HFFc6 (cell line): ENCODE measurements around the gene ZBTB17. TPM values are rescaled to one million over a fixed set of nuclear protein-coding genes. Genes with fewer than 3 reads are reported as not detected.
"Not testable (repeated sequence)": the region's sequence is repeated elsewhere in the genome, so short reads cannot be mapped to it uniquely, and the experiment has no call there.

ENCODE experiments used
- DNase-seq: peaks from one replicate; pipeline ENCODE4 v3.0.0-alpha.2; 2018
- H3K27ac Mint-ChIP-seq: 2 replicates; pipeline ENCODE4 v1.8.0; 2020; ENCODE audit warnings: mild to moderate bottlenecking, mixed read lengths
- H3K27me3 Mint-ChIP-seq: 2 replicates; pipeline ENCODE4 v1.8.0; 2021; ENCODE audit warnings: mild to moderate bottlenecking, moderate library complexity, mixed read lengths; ENCODE audit not compliant: insufficient read depth
- H3K36me3 Mint-ChIP-seq: 2 replicates; pipeline ENCODE4 v1.8.0; 2021; ENCODE audit warnings: low read depth, mixed read lengths
- H3K4me1 Mint-ChIP-seq: 2 replicates; pipeline ENCODE4 v1.8.0; 2020; ENCODE audit warnings: low read depth, mixed read lengths
- H3K4me3 Mint-ChIP-seq: 2 replicates; pipeline ENCODE4 v1.8.0; 2020; ENCODE audit warnings: mild to moderate bottlenecking, moderate library complexity, mixed read lengths
- H3K9me3 Mint-ChIP-seq: 2 replicates; pipeline ENCODE4 v1.8.0; 2020; ENCODE audit warnings: mild to moderate bottlenecking, mixed read lengths
- total RNA-seq, 6 experiments: library from RNA; stranded (reverse); fragmentation: NEBNext Ultra II Directional; extraction: Animal tissue kit (Norgen Biotek cat#: 25700); gene quantifications; 2 replicates in 1 of 6; 3 replicates in 5 of 6; pipeline ENCODE4 v1.2.3, GENCODE V29; 2021
- TF ChIP-seq, protein P1 (sequence below): fragments of 200-600 bp; sonication (generic); IDR thresholded peaks from 2 replicates; pipeline ENCODE4 v1.5.0; 2021; ENCODE audit warnings: antibody characterized with exemption, mild to moderate bottlenecking

Gene ZBTB17
- total RNA-seq, 6 experiments from 2014 or later = 22.5 to 25.4 (median 24.1) TPM

DNA sequence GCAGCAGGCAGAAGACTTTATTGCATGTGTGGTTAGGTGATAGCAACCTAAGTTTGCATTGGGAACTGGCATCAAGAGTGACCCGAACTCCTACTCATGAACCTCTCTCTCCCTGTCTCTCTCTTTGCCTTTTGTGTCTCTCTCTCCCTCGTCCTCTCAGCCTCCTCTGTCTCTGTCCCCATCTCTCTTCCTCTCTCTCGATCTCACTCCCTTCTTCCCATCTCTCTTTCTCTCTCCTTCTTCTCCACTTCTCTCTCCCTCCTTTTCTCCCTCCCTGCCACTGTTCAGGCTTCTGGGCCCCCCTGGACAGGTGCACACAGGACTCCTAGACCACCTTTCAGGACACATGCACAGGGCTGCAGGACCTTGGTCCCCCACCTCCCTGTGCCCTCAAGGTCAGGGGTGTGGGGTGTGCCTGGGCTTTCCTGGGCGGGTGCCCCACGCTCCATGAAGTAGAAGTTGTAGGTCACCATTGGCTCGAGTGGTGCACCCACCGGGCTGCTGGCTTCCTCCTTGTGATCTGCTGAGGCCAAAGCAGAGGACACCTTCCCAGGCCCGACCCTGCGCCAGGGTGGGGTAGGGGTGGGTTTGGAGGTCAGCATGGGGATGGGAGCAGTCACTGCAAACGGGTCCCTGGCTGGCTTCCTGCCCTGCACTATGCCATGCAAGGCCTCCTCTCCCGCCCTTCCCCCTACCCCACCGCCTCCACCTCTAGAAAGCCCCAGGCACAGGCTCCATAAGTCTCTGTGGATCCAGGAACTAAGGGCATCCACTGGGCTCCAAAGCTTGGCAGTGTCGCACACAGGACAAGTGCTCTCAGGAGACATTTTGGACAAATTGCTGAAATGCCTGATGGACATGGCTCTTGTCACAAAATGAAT, 13.2 kb upstream of the ZBTB17 start:
- H3K4me1 Mint-ChIP-seq = peaks cover 6% of the 10 kb centered on the region; the same call in 1 of the 2 replicates
- H3K4me3 Mint-ChIP-seq = no peak overlapping the region

DNA sequence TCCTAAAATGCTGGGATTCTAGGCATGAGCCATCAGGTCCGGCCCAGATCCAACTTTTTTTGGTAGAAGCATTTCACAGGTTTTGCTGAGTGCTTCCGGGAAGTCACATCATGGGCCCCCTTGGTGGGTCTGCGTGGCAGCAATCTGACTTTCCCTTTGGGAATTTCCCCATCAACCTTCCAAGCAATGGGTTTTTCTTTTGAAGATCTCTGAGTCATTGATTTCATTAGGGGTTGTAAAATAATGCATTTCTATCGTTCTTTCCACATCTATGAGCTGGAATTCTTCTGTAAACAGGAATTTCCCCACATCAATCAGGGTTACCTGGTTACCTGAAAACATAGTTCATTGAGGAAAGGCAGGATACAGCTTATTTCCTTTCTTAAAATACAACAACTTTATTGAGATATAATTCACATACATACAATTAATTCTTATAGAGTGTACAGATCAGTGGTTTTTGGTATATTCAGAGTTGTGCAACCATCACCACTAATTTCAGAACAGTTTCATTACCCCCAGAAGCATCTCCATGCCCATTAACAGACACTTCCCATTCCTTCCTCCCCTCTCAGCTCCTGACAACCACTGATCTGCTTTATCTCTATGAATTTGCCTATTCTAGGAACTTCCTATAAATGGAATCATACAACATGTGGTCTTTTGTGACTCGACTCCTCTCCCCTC, 9.9 kb upstream of the ZBTB17 start:
- H3K27me3 Mint-ChIP-seq = peaks cover 4% of the 10 kb centered on the region; the same call in 1 of the 2 replicates
- H3K36me3 Mint-ChIP-seq = no peaks in the 10 kb centered on the region; the same call in 1 of the 2 replicates
- TF ChIP-seq, protein P1, sequence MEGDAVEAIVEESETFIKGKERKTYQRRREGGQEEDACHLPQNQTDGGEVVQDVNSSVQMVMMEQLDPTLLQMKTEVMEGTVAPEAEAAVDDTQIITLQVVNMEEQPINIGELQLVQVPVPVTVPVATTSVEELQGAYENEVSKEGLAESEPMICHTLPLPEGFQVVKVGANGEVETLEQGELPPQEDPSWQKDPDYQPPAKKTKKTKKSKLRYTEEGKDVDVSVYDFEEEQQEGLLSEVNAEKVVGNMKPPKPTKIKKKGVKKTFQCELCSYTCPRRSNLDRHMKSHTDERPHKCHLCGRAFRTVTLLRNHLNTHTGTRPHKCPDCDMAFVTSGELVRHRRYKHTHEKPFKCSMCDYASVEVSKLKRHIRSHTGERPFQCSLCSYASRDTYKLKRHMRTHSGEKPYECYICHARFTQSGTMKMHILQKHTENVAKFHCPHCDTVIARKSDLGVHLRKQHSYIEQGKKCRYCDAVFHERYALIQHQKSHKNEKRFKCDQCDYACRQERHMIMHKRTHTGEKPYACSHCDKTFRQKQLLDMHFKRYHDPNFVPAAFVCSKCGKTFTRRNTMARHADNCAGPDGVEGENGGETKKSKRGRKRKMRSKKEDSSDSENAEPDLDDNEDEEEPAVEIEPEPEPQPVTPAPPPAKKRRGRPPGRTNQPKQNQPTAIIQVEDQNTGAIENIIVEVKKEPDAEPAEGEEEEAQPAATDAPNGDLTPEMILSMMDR = no peak
- H3K27ac Mint-ChIP-seq = no peak overlapping the region
- peaks cover 13% of the 10 kb centered on the region; the same call in 1 of the 2 replicates for H3K4me1 Mint-ChIP-seq
- peaks cover 14% of the 10 kb centered on the region for H3K9me3 Mint-ChIP-seq
- DNase-seq = no peak
- H3K4me3 Mint-ChIP-seq = no peak overlapping the region

More for the DNA sequence above, 13.2 kb upstream of the ZBTB17 start:
- Mint-ChIP-seq H3K27me3 (peaks cover 4% of the 10 kb centered on the region; the same call in 1 of the 2 replicates), H3K27ac (no peak overlapping the region), H3K9me3 (no peaks in the 10 kb centered on the region), H3K36me3 (no peaks in the 10 kb centered on the region)
- DNase-seq = no peak
- TF ChIP-seq, protein P1 = no peak

DNA sequence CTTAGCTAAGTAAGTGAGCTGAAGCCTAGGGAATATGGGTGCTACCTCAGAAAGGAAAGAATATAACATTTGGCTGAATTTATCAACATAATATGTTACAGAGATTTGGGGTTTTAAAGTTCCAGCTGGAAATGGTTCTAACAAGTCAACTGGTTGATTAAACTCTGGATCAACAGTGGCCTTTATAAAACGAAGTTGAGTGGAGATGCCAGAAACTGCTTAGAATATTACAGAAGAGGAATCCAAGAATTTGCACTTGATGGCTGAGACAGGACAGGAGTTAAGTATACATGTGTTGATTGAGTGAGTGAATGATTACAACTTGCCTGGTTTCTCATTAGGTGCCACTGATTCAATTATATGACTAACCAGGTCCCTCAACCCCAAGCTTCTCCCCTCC, 7.4 kb upstream of the ZBTB17 start:
- TF ChIP-seq, protein P1 = no peak
- Mint-ChIP-seq H3K4me1 (peaks cover 13% of the 10 kb centered on the region; the same call in 1 of the 2 replicates), H3K4me3 (no peak overlapping the region), H3K9me3 (peaks cover 14% of the 10 kb centered on the region), H3K27me3 (peaks cover under 1% of the 10 kb centered on the region; the same call in 1 of the 2 replicates), H3K36me3 (no peaks in the 10 kb centered on the region; the same call in 1 of the 2 replicates), H3K27ac (no peak overlapping the region)
- no peak for DNase-seq

DNA sequence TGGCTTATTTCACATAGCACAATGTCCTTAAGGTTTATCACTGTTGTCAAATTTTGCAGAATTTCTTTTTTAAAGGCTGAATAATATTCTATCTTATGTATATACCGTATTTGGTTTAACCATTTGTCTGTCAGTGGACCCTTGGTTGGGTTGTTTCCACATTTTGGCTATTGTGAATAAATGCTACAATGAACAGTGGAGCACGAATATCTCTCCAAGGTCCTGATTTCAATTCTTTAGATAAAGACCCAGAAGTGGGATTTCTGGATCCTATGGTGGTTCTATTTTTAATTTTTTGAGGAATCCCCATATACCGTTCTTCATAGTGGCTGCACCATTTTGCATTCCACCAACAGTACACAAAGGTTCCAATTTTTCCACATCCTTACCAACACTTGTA, 5.8 kb upstream of the ZBTB17 start:
- Mint-ChIP-seq H3K4me1 (peaks cover 16% of the 10 kb centered on the region), H3K36me3 (no peaks in the 10 kb centered on the region; the same call in 1 of the 2 replicates), H3K9me3 (peaks cover 14% of the 10 kb centered on the region), H3K4me3 (no peak overlapping the region), H3K27me3 (no peaks in the 10 kb centered on the region), H3K27ac (no peak overlapping the region)
- TF ChIP-seq, protein P1 = no peak
- no peak for DNase-seq

DNA sequence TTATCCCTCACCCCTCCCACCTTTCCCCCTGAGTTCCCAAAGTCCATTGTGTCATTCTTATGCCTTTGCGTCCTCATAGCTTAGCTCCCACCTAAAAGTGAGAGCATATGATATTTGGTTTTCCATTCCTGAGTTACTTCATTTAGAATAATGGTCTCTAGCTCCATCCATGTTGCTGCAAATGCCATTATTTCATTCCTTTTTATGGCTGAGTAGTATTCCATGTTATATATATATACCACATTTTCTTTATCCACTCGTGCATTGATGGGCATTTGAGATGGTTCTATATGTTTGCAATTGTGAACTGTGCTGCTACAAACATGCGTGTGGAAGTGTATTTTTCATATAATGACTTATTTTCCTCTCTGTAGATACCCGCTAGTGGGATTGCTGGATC, 2.0 kb upstream of the ZBTB17 start:
- peaks cover 12% of the 10 kb centered on the region for H3K9me3 Mint-ChIP-seq
- H3K27ac Mint-ChIP-seq, H3K4me3 Mint-ChIP-seq, DNase-seq, H3K27me3 Mint-ChIP-seq: not testable (repeated sequence)
- peaks cover 28% of the 10 kb centered on the region for H3K4me1 Mint-ChIP-seq
- peaks cover 12% of the 10 kb centered on the region for H3K36me3 Mint-ChIP-seq
